ENCODE measurements around the gene C1S. TPM values are rescaled to one million over a fixed set of nuclear protein-coding genes. Genes with fewer than 3 reads are reported as not detected.
"Not testable (repeated sequence)": the region's sequence is repeated elsewhere in the genome, so short reads cannot be mapped to it uniquely, and the experiment has no call there.

C1S gene
- 1.3 TPM for polyA plus RNA-seq (2012; ENCODE audit: insufficient read depth, insufficient read length)

DNA sequence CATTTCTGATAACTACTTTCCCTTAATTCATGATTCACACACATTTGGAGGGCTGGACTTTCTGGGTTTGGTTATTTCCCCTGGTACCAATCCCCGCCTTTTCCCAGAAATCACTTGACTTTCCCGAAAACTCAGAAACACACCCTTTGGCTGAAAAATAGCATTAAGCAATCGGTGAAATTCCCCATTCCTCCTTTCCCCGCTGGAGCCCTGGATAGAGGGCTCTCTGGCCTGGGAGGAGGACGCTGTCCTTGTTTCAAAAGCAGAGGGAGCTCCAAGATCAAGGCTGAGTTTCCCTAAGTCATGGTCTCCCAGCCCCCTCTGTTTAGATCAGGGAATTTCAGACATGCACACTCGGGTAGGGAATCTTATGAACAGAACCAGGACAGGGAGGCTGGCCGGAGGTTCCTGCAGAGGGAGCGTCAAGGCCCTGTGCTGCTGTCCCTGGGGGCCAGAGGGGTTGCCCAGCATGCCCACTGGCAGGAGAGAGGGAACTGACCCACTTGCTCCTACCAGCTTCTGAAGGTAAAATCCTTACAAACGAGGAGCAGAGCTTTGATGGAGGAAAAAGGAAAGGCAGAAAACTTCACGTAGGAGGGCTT is at the start of gene C1S:
C1S (plus strand) TSS at position 366 of the 602 bp plus-strand sequence. CDS start 1,195 bp downstream, outside the sequence.
- no peak within 1 kb of the TSS for H3K4me3 ChIP-seq (ENCODE audit: low read length)
- DNase-seq (ENCODE audit: low read depth, low spot score), result no peak

DNA sequence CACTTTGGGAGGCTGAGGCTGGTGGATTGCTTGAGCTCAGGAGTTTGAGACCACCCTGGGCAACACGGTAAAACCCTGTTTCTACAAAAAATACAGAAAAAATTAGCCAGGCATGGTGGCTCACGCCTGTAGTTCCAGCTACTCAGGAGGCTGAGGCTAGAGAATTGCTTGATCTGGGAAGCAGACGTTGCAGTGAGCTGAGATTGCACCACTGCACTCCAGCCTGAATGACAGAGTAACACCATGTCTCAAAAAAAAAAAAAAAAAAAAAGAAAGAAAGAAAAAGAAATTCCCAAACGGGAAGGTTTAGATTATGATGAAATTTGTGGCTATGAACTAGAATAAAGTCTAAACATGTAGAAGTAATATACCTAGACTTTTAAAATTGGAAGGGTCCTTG is 49.1 kb upstream of the C1S start:
- H3K4me3 ChIP-seq (ENCODE audit: low read length); DNase-seq (ENCODE audit: low read depth, low spot score): not testable (repeated sequence)

DNA sequence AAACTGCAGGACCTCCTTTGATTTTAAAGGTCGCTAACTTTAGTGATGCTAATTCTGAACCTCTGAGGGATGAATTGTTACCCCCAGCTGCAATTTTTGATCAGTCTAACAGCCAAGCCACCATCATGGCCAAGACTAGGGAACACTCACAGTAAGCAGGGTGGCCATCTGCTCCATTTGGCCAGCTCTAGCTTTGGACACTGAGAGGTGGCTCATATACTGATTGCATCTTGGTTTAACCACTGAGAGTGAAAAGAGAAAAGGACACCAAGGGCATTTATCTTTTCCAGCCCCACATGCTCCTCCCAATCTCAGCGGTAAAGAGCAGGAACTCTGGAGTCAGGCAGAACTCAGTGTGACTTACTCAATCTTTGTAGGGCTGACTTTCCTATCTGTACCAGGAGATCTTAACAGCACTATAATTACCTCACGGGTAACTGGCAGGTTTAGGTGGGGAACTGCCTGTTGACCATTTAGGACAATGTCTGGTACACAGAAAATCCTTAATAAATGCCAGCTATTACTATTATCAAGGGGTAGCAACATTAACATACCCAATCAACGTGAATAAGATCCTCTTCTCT is 48.4 kb upstream of the C1S start:
- no peak overlapping the region for H3K4me3 ChIP-seq (ENCODE audit: low read length)

DNA sequence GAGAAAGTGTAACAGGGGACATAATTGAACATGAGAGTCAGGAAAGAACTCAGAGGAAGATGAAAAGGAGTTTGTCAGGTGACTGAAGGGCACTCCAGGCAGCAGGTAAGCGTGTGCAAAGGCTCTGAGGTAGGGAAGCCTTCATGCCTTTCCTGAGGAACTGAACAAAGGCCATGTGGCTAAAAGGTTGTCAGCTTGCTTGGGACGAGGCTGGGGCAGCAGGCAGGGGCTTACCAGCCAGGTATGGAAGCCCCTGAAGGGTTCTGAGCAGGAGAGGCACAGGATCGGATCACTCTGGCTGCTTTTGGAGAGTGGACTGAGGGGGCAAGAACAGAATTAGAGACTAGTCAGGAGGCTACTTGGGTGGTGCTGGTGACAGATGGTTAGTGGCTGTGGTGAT is 47.4 kb upstream of the C1S start:
- DNase-seq (ENCODE audit: low read depth, low spot score), result no peak
- H3K4me3 ChIP-seq (ENCODE audit: low read length), result no peak overlapping the region

More for the DNA sequence above, 48.4 kb upstream of the C1S start:
- DNase-seq (ENCODE audit: low read depth, low spot score), result no peak

DNA sequence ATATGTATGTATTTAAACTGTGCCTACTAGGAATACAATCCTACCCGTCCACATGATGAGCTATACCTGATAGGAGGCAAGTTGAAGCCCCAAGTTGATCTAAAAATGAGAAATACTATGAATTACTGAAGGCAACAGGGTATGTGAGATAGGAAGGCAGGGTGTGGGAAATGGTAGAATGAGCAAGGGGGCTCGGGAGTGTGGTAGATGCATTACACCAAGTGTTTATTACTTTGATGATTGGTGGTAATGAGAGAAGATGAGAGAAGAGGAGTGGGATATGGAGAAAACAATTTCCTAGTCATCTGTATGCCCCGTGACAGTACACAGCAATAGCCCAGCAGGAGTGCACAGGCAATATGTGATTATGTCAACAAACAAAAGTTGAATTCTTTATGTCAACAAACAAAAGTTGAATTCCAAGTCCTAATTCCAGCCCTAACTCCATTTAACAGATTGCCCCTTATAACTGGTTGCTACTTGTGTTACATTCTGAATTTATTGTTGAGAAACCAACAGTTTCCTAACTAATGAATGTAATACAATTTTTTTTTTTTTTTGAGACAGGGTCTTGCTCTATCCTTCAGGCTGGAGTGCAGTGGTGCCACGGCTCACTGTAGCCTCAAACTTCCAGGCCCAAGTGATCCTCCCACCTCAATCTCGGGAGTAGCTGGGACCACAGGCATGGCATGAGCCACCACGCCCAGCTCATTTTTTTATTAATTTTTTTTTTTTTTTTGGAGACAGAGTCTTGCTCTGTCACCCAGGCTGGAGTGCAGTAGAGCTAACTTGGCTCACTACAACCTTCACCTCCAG is 44.8 kb upstream of the C1S start:
- H3K4me3 ChIP-seq (ENCODE audit: low read length), result no peak overlapping the region
- no peak for DNase-seq (ENCODE audit: low read depth, low spot score)

DNA sequence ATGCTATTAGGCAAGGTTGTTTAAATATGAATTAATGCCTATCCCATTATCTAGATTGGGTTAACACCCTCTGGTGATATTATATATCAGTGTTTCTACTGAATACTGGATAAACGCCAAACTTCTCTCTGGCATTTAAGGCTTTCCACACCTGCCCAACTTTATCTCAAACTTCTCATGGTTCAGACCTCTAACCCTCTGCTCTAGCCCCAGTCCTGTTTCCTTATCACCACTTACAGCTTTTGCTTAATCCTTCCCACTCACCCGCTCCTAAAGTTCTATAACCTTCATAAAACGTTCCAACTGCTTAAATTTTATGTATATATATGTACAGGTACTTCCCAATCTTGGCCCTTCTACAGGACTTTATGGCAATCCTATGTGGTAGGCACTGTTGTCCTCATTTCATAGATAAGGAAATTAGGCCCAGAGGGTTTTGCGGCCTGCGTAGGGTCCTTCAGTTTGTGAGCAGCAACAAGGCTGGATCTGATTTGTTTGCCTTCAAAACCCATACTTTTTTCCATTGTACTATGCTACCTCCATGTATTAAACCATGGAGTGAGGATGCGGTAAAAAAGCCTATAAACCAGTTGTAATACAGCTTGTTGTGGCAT is 43.5 kb upstream of the C1S start:
- H3K4me3 ChIP-seq (ENCODE audit: low read length), result peak overlapping the region; percentile 82
- DNase-seq (ENCODE audit: low read depth, low spot score), result peak; percentile 21

DNA sequence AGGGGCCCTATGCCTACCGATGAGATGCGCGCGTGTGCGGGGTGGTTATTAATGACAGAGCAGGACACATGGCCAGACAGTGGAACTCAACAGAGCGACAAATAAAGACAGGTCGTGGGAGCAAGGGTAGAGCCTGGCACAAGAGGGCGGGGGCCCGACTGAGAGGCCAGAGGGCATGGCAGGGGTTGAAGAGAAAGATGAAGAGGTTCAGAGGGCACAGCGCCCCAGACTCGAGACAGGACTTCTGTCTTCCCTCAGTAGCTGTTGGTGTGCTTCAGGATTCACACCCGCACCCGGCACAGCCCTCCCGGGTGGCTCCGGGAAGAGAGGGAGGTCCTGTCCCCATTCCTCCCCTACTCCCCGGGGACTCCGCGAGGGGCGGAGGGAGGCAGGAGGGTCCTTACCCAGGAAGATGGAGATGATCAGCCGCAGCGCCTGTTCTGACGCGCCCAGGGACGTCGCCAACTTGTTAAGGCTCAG is 42.6 kb upstream of the C1S start:
- DNase-seq (ENCODE audit: low read depth, low spot score), result peak; percentile 9
- peak overlapping the region; percentile 82 for H3K4me3 ChIP-seq (ENCODE audit: low read length)

DNA sequence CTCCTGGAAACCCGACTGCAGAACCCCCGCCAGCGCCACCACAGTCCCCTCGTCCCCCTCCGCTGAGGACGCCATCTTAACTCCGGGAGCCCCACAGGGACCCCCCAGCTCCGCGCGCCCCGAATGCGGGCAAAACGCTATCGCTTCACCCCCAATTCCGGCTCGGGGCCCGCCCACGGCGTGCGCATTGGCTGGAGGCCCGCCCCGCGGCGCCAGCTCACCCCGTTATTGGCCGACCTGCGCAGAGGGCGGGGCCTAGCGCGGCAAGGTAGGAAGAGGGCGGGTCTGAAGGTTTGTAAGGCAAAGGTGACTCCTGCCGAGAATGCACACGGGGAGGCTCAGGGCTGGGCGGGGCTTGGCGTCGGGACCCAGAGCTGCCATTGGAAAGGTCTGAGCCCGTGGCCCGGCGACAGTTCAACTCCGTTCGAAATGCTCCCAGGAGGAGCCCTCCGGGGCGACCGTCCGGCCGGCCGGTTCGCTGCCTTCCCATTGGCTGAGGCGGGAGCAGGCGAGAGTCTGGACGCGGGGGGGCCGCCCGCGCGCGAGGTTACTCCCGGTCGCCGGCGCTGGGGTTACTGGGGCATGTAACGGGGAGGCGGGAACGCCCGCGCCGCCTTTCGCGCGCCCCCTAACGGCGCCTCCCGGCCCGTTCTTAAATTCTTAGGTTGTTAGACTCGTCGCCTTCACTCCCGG is 42.0 kb upstream of the C1S start, which contains the start of gene LPCAT3:
LPCAT3 (minus strand) TSS at position 127 of the 693 bp plus-strand sequence; CDS start at position 75, 52 bp downstream.
- peak; percentile 93 for DNase-seq (ENCODE audit: low read depth, low spot score)
- peak within 1 kb of the TSS; percentile 82 for H3K4me3 ChIP-seq (ENCODE audit: low read length)

DNA sequence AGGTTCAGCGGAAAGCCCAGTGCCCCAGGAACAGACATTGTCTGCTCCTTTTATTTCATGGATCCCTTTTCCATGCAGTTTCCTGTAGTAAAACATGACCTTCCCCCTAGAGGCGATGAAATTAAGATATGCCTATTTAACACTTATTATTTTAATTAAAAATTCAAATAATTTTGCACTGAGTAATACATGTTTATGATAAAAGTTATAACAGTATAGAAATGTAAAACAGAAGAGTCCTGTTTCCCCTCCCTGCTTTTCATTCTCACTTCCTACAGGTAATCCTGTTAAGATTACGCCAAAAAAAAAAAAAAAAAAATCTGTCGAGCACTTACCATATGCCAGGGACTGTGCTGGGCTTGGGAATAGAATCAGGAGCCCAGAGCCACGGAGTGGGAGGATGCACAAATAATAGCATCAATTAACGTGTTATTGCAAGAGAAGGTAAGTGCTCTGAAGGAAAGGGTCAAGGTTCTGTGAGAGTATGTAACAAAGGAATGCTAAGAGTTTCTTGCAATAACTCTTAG is 41.4 kb upstream of the C1S start:
- DNase-seq (ENCODE audit: low read depth, low spot score), result no peak
- peak overlapping the region; percentile 82 for H3K4me3 ChIP-seq (ENCODE audit: low read length)

DNA sequence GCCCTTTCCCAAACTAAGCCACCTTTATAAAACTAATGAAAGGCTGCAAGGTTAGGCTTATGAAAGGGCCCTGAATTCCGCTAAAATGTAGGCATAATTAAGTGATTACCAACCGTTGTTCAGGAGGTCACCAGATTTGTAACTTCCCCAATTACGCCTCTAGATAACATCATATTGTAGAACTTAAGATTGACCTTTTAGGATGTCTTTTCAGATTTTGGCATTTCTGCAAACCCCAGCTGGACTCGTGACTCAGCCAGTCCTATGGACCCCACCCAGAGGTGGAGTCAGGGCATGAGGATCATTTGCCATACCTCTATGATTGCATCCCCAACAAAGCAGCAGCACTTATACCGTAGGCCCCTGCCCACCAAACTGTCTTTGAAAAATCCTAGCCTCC is 38.6 kb upstream of the C1S start:
- H3K4me3 ChIP-seq (ENCODE audit: low read length), result no peak overlapping the region
- no peak for DNase-seq (ENCODE audit: low read depth, low spot score)

DNA sequence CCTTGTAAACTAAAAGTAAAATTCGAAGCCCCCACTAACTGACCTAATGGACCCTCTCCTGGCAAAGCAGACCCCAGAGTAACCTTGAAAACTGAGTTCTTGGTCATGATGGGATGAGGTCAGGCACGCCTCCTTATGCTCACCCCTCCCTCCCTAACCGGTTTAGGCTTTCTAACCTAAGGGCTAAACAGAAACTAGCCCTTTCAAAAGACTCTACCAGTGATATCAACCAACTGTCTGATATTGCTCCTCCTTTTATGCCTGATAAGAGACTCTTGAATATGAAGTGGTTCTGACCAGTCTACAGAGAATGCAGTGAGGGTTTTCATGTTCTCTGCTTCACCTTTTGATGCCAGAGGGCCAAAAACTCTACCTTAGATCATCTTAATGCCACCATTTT is 37.4 kb upstream of the C1S start:
- H3K4me3 ChIP-seq (ENCODE audit: low read length), result no peak overlapping the region
- DNase-seq (ENCODE audit: low read depth, low spot score), result no peak

DNA sequence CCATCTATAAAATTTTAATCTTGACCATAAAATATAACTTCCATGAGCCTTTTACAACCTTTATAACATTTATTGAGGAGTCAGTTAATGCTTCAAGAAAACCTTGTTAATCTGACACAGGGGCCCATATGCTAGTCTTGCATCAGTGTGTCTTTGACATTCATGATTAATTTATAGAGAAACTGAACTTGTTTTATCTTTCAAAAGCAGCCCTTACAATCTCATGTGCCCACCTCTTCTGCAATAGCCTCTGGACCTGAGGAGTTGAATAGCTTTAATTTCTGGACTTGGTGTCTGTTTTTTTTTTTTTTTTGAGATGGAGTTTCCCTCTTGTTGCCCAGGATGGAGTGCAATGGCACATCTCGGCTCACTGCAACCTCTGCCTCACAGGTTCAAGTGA is 33.7 kb upstream of the C1S start:
- no peak overlapping the region for H3K4me3 ChIP-seq (ENCODE audit: low read length)
- DNase-seq (ENCODE audit: low read depth, low spot score), result no peak

DNA sequence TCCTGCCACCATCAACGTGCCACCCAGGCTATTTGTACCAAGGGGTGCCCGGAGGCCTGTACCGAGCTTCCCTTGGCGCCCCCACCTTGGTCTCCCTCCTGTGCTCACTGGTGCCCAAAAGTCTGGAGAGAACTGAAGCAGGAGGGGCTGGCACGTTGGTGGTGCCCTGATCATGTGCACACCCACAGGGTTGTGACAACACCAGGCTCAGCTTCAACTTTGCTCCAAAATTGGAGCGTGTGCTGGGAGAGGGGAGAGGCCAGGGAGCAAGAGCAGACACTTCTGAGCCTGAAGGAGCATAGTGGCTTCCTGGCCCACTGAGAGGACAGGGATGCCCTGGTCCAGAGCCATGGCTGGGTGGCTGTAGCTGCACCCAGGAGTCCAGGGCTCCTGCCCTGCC is 29.2 kb upstream of the C1S start:
- DNase-seq (ENCODE audit: low read depth, low spot score), result no peak
- no peak overlapping the region for H3K4me3 ChIP-seq (ENCODE audit: low read length)

DNA sequence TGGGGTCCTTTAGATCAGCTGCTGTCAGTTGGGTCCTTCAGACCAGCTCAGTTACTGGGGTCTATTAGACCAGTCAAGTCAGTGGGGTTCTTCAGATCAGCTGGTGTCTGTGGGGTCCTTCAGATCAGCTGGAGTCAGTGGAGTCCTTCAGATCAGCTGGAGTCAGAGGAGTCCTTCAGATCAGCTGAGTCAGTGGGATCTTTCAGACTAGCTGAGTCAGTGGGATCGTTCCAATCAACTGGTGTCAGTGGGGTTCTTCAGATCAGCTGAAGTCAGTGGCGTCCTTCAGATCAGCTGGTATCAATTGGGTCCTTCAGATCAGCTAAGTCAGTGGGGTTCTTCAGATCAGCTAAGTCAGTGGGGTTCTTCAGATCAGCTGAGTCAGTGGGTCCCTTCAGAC is 27.5 kb upstream of the C1S start:
- no peak overlapping the region for H3K4me3 ChIP-seq (ENCODE audit: low read length)
- DNase-seq (ENCODE audit: low read depth, low spot score), result no peak

DNA sequence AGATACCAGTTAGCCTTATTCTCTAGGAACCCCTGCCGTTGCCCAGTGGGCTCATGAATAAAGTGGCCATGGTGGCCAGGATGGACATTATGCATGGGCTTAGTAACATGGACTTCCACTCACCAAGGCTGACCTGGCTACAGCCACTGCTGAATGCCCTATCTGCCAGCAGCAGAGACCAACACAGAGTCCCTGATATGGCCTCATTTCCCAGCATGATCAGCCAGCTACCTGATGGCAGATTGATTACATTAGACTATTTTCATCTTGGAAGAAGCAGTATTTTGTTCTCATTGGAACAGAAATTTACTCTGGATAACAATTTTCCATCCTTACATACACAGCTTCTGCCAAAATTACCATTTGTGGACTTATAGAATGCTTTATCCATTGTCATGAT is 26.1 kb upstream of the C1S start:
- no peak overlapping the region for H3K4me3 ChIP-seq (ENCODE audit: low read length)
- no peak for DNase-seq (ENCODE audit: low read depth, low spot score)

DNA sequence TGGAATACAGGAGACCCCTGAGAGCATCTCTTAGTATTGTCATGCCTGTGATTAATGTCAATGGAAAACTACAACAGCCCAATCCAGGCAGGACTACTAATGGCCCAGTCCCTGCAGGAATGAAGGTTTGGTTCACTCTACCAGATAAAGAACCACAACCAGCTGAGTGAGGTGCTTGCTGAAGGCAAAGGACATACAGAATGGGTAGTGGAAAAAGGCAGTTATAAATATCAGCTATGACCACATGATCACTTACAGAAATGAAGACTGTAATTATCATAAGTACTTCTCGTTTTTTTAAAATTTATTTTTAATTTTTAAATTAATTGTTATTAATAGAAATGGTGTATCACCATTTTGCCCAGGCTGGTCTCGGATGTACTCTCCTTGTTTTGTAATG is 25.1 kb upstream of the C1S start:
- no peak for DNase-seq (ENCODE audit: low read depth, low spot score)
- H3K4me3 ChIP-seq (ENCODE audit: low read length), result no peak overlapping the region

DNA sequence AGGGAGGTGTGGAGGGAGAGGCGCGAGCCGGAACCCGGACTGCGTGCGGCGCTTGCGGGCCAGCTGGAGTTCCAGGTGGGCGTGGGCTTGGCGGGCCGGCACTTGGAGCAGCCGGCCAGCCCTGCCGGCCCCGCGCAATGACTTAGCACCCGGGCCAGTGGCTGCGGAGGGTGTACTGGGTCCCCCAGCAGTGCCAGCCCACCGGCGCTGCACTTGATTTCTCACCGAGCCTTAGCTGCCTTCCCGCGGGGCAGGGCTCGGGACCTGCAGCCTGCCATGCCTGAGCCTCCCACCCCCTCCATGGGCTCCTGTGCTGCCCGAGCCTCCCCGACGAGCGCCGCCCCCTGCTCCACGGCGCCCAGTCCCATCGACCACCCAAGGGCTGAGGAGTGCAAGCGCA is 23.1 kb upstream of the C1S start:
- H3K4me3 ChIP-seq (ENCODE audit: low read length); DNase-seq (ENCODE audit: low read depth, low spot score): not testable (repeated sequence)

DNA sequence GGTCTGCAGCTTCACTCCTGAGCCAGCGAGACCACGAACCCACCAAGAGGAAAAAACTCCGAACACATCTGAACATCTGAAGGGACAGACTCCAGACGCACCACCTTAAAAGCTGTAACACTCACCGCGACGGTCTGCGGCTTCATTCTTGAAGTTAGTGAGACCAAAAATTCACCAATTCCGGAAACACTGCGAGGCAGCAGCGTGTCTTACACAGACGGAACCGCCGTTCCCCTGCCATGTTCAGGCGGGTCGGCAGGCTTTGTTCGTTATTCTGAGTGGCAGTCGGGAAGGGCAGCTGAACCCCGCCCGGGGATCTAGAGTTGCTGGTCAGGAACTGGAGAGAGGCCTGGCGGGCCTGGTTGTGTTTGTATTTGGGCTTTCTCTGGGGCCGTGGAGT is 21.9 kb upstream of the C1S start:
- H3K4me3 ChIP-seq (ENCODE audit: low read length), result no peak overlapping the region
- no peak for DNase-seq (ENCODE audit: low read depth, low spot score)

DNA sequence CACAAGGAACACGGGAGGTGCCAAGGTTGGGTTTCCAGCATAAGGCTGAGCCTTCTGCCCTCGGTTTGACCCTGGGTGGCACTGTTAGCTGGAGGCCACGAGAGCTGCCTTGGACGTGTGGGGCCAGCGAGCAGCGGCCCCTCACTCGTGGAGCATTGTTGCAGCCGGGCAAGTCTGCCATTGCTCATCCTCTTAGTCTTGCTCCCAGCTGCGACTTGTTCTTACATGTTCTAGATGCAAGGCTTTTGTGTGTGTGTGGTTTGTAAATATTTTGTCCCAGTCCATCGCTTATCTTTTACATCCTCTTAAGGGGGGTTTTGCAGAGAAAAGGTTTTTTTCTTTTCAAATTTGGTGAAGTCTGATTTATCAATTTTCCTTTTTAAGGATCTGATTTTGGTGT is 21.1 kb upstream of the C1S start:
- DNase-seq (ENCODE audit: low read depth, low spot score), result no peak
- no peak overlapping the region for H3K4me3 ChIP-seq (ENCODE audit: low read length)
